GM19467 (cell line): ENCODE data around the gene ARGLU1.

Source experiments
- ATAC-seq: cut with Tn5 transposase; IDR thresholded peaks from one replicate; pipeline ENCODE4 v1.9.1; 2021; ENCODE audit warnings: mild to moderate bottlenecking, moderate library complexity; ENCODE audit not compliant: unreplicated experiment

The ARGLU1 gene

GRCh38 chr13:106587787-106588186, 19.9 kb upstream of the ARGLU1 start:
- ATAC-seq = no peak

- ATAC-seq = no peak
Observed at GRCh38 chr13:106586648-106587166, 18.8 kb upstream of the ARGLU1 start.

GRCh38 chr13:106581225-106581624, 13.3 kb upstream of the ARGLU1 start:
- ATAC-seq = no peak

- ATAC-seq = no peak
Observed at GRCh38 chr13:106575896-106576295, 8.0 kb upstream of the ARGLU1 start.

GRCh38 chr13:106573868-106574267, 5.9 kb upstream of the ARGLU1 start:
- ATAC-seq = no peak

- no peak for ATAC-seq
Observed at GRCh38 chr13:106573284-106573846, 5.4 kb upstream of the ARGLU1 start.

GRCh38 chr13:106570299-106570852, 2.4 kb upstream of the ARGLU1 start:
- no peak for ATAC-seq

- no peak for ATAC-seq
Observed at GRCh38 chr13:106569233-106570095, 1.5 kb upstream of the ARGLU1 start.

GRCh38 chr13:106568299-106569003, 514 bp upstream of the ARGLU1 start:
- peak; percentile 33 for ATAC-seq

- peak; percentile 45 for ATAC-seq
Observed at GRCh38 chr13:106566641-106567473, 1.1 kb downstream of the ARGLU1 start.

GRCh38 chr13:106565127-106565775, 2.7 kb downstream of the ARGLU1 start:
- no peak for ATAC-seq

- no peak for ATAC-seq
Observed at GRCh38 chr13:106562301-106562700, 5.6 kb downstream of the ARGLU1 start.

GRCh38 chr13:106561551-106562170, 6.3 kb downstream of the ARGLU1 start:
- peak; percentile 73 for ATAC-seq

- no peak for ATAC-seq
Observed at GRCh38 chr13:106560821-106561220, 7.1 kb downstream of the ARGLU1 start.

GRCh38 chr13:106558527-106558926, 9.4 kb downstream of the ARGLU1 start:
- ATAC-seq = no peak

- ATAC-seq = no peak
Observed at GRCh38 chr13:106555631-106556328, 12.2 kb downstream of the ARGLU1 start.

GRCh38 chr13:106551751-106552150, 16.2 kb downstream of the ARGLU1 start:
- no peak for ATAC-seq

- no peak for ATAC-seq
Observed at GRCh38 chr13:106551350-106551749, 16.6 kb downstream of the ARGLU1 start.
